DOHH2 (cell line): ENCODE results near the gene STK11.

Experiments used
- H3F3A ChIP-seq: fragments of 200-600 bp; sonication (generic), shearing (Covaris generic); 2 replicates; pipeline ENCODE4 v1.6.0; 2016; ENCODE audit warnings: antibody characterized with exemption, mild to moderate bottlenecking; ENCODE audit not compliant: control insufficient read depth, insufficient read depth
- H3K27ac ChIP-seq: fragments of 200-600 bp; sonication (generic); 2 replicates; pipeline ENCODE4 v1.5.1; 2014; ENCODE audit warnings: low read depth, mild to moderate bottlenecking, low read length, moderate library complexity
- H3K27me3 ChIP-seq: fragments of 200-600 bp; sonication (generic); 2 replicates; pipeline ENCODE4 v1.6.1; 2014; ENCODE audit warnings: mild to moderate bottlenecking, low read length, mixed read lengths; ENCODE audit not compliant: control insufficient read depth
- H3K36me3 ChIP-seq: fragments of 200-600 bp; sonication (generic); 2 replicates; pipeline ENCODE4 v1.6.1; 2014; ENCODE audit warnings: mild to moderate bottlenecking, low read length, moderate library complexity, mixed read lengths; ENCODE audit not compliant: control insufficient read depth
- H3K4me1 ChIP-seq: fragments of 200-600 bp; sonication (generic); 2 replicates; pipeline ENCODE4 v1.6.1; 2014; ENCODE audit warnings: mild to moderate bottlenecking, low read length, mixed read lengths; ENCODE audit not compliant: control insufficient read depth
- H3K4me2 ChIP-seq: fragments of 200-600 bp; sonication (generic); 2 replicates; pipeline ENCODE4 v1.6.0; 2014; ENCODE audit warnings: mild to moderate bottlenecking, low read length, moderate library complexity
- H3K4me3 ChIP-seq: fragments of 200-600 bp; sonication (generic); 2 replicates; pipeline ENCODE4 v1.5.1; 2014; ENCODE audit warnings: mild to moderate bottlenecking, low read length, mixed read lengths
- H3K79me2 ChIP-seq: fragments of 200-600 bp; sonication (generic); 2 replicates; pipeline ENCODE4 v1.6.1; 2014; ENCODE audit warnings: mild to moderate bottlenecking, low read length, mixed read lengths; ENCODE audit not compliant: control insufficient read depth
- H3K9me2 ChIP-seq: fragments of 200-600 bp; sonication (generic); replicated peaks from 2 replicates; pipeline ENCODE4 v1.6.1; 2014; ENCODE audit warnings: mild to moderate bottlenecking, low read length, mixed read lengths; ENCODE audit not compliant: control insufficient read depth
- H3K9me3 ChIP-seq: fragments of 200-600 bp; sonication (generic); 2 replicates; pipeline ENCODE4 v1.6.1; 2014; ENCODE audit warnings: antibody characterized with exemption, low read length, mixed read lengths; ENCODE audit not compliant: control insufficient read depth, insufficient read depth
- H4K20me1 ChIP-seq: fragments of 200-600 bp; sonication (generic); 2 replicates; pipeline ENCODE4 v1.6.0; 2014; ENCODE audit warnings: low read depth, mild to moderate bottlenecking, antibody characterized with exemption, low read length, moderate library complexity; ENCODE audit not compliant: control insufficient read depth, insufficient read depth
- CTCF ChIP-seq: fragments of 200-600 bp; sonication (generic); IDR thresholded peaks from one replicate; pipeline ENCODE4 v1.5.1; 2014; ENCODE audit warnings: antibody characterized with exemption, mild to moderate bottlenecking, low read depth, low read length; ENCODE audit not compliant: poor library complexity, severe bottlenecking
- EZH2phosphoT487 ChIP-seq: fragments of 200-600 bp; sonication (generic); IDR thresholded peaks from 2 replicates; pipeline ENCODE4 v1.6.1; 2017; ENCODE audit warnings: borderline replicate concordance, mild to moderate bottlenecking, antibody characterized with exemption, low read length, moderate library complexity, mixed read lengths

The STK11 gene

GRCh38 chr19:1217366-1217765 is 11.8 kb downstream of the STK11 start:
- Histone ChIP-seq H3K79me2 (peaks cover 81% of the 10 kb centered on the region), H3K36me3 (peaks cover 39% of the 10 kb centered on the region), H3K27me3 (no peaks in the 10 kb centered on the region), H3K9me2 (no peaks in the 10 kb centered on the region), H3F3A (no peaks in the 10 kb centered on the region), H4K20me1 (peaks cover 8% of the 10 kb centered on the region; the same call in 1 of the 2 replicates), H3K27ac (no peak overlapping the region), H3K4me2 (no peak overlapping the region), H3K4me1 (peaks cover 8% of the 10 kb centered on the region), H3K4me3 (no peak overlapping the region), H3K9me3 (no peaks in the 10 kb centered on the region)
- no peak for TF ChIP-seq EZH2phosphoT487
- no peak for TF ChIP-seq CTCF

DNA sequence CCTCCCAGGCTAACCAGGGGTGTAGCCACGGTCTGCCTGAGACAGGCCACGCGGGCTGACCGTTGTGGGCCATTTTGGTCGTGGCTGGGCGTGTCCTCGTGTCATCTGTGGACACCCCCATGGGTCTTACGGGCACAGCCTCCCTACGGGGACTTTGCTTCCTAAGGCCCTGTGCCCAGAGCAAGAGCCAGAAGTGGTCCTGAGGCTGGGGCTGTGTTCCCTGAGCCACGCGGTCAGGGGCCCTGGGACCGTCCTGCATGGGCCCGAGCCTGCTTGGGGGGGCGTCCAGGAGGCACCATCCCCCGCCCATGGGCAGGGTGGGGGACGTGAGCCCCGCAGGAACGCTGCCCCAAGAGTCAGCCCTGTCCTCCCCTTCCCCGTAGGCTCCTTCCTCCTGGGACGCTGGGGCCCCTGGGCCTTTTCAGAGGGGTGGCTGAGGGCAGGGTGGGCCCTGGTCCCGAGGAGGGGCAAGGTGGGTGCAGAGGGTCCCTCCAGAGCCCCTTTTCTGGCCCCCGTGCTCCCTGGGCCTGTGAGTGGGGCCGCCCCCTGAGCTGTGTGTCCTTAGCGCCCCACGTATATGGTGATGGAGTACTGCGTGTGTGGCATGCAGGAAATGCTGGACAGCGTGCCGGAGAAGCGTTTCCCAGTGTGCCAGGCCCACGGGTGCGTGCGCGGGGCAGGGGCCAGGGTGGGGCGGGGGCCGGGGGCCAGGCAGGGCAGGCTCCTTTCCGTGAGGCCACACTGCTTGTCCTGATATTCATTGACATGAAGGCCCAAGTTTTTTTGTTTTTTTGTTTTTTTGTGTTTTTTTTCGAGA is 13.4 kb downstream of the STK11 start:
- no peaks in the 10 kb centered on the region for H3K9me2 ChIP-seq
- H3K4me3 ChIP-seq: no peak overlapping the region
- no peak overlapping the region for H3K4me2 ChIP-seq
- H3F3A ChIP-seq: no peaks in the 10 kb centered on the region
- peaks cover 65% of the 10 kb centered on the region for H3K79me2 ChIP-seq
- no peaks in the 10 kb centered on the region for H3K27me3 ChIP-seq
- H3K36me3 ChIP-seq: peaks cover 47% of the 10 kb centered on the region
- H4K20me1 ChIP-seq: peaks cover 8% of the 10 kb centered on the region; the same call in 1 of the 2 replicates
- no peaks in the 10 kb centered on the region for H3K9me3 ChIP-seq
- 0 out of 2 replicates have a peak, but pooled peaks cover under 1% of the 10 kb centered on the region for H3K4me1 ChIP-seq
- H3K27ac ChIP-seq: no peak overlapping the region
- TF ChIP-seq EZH2phosphoT487 (no peak), CTCF (no peak)

DNA sequence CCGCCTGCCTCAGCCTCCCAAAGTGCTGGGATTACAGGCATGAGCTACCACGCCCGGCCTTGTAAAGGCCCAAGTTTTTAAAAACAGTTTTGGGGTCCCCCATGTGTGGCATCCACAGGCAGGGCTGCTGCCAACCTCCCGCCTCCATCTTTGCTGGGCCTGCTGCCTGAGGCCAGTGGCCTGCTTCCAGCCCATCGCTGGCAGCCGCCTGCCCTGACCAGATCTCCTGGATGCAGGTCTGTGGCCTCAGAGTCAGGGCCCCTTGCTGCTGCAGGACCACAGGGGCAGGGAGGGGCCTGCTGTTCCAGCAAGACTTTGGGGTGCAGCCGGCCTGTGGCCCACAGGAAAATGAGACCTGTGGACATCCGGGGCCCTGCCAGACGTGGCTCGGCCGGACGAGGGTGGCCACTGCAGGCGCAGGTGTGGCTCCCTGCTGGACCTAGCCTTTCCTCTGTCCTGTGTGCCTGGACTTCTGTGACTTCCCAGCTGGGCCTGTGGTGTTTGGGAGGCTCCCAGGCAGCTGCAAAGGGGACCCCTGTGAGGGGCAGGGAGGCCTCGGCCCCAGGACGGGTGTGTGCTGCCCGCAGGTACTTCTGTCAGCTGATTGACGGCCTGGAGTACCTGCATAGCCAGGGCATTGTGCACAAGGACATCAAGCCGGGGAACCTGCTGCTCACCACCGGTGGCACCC is 14.4 kb downstream of the STK11 start:
- H3K27me3 ChIP-seq: no peaks in the 10 kb centered on the region
- no peak for TF ChIP-seq EZH2phosphoT487
- TF ChIP-seq CTCF: no peak
- H3K4me2 ChIP-seq: no peak overlapping the region
- peaks cover 48% of the 10 kb centered on the region for H3K36me3 ChIP-seq
- H3K9me2 ChIP-seq: no peaks in the 10 kb centered on the region
- no peaks in the 10 kb centered on the region for H3K4me1 ChIP-seq
- no peak overlapping the region for H3K27ac ChIP-seq
- peaks cover 5% of the 10 kb centered on the region; the same call in 1 of the 2 replicates for H4K20me1 ChIP-seq
- H3K4me3 ChIP-seq: no peak overlapping the region
- no peaks in the 10 kb centered on the region for H3F3A ChIP-seq
- no peaks in the 10 kb centered on the region for H3K9me3 ChIP-seq
- peaks cover 55% of the 10 kb centered on the region for H3K79me2 ChIP-seq
